ENCODE results near the gene KIAA0930. TPM values are rescaled to one million over a fixed set of nuclear protein-coding genes. Genes with fewer than 3 reads are reported as not detected.
"Not testable (repeated sequence)": the region's sequence is repeated elsewhere in the genome, so short reads cannot be mapped to it uniquely, and the experiment has no call there.

Gene KIAA0930
- total RNA-seq, 4 donors from 2014 or later: 51.6 to 64.9 (median 62.0) TPM

DNA sequence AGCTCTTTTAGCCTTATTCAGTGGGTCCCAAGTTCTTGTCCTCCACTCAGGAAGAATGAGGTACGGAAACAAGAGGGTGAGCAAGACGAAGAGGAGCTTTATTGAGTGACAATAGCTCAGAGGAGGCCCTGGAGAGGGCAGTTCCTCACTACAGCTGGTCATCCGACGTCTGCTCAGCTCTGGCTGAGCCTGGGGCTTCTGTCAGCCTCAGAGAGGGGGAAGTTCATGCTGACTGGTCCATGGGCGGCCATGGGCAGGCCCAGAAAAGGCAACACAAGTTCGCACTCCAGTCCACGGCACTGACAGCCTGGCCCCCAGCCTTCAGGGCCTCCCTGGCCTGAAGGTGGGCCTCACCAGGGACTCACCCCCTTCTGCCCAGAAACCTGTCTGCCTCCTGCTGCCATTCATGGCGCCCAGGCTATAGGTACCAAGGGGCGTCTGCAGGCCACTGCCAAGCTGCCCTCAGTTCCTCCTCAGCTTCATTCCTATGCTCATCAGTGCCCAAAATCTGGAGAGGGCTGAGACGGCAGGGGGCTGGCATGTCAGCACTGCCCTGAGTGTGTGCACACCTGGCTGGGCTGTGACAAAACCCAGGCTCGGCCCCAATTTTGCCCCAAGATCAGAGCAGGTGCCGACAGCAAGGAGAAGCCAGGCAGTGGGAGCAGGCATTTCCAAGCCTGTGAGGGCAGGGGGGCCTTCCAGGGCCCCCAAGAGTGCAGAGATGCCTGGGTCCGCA is 21.7 kb upstream of the KIAA0930 start:
- no peak overlapping the region for H3K27ac ChIP-seq
- TF ChIP-seq POLR2A (IDR thresholded peaks at IDR 0.05): no peak
- TF ChIP-seq, protein P1, sequence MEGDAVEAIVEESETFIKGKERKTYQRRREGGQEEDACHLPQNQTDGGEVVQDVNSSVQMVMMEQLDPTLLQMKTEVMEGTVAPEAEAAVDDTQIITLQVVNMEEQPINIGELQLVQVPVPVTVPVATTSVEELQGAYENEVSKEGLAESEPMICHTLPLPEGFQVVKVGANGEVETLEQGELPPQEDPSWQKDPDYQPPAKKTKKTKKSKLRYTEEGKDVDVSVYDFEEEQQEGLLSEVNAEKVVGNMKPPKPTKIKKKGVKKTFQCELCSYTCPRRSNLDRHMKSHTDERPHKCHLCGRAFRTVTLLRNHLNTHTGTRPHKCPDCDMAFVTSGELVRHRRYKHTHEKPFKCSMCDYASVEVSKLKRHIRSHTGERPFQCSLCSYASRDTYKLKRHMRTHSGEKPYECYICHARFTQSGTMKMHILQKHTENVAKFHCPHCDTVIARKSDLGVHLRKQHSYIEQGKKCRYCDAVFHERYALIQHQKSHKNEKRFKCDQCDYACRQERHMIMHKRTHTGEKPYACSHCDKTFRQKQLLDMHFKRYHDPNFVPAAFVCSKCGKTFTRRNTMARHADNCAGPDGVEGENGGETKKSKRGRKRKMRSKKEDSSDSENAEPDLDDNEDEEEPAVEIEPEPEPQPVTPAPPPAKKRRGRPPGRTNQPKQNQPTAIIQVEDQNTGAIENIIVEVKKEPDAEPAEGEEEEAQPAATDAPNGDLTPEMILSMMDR (IDR thresholded peaks at IDR 0.05): no peak
- no peak for TF ChIP-seq EP300 (IDR thresholded peaks at IDR 0.05)
- no peak for DNase-seq (ENCODE audit: low spot score in 2 of 2)
- 82 to 84% methylated on average over 11 to 12 of the region's 13 CpGs for WGBS, 2 donors
- H3K36me3 ChIP-seq: no peaks in the 10 kb centered on the region
- H3K4me3 ChIP-seq: no peak overlapping the region
- peaks cover 0 to 26% (median 19%) of the 10 kb centered on the region in 4 donors for H3K4me1 ChIP-seq
- H3K9me3 ChIP-seq: no peaks in the 10 kb centered on the region
- no peaks in the 10 kb centered on the region for H3K27me3 ChIP-seq

DNA sequence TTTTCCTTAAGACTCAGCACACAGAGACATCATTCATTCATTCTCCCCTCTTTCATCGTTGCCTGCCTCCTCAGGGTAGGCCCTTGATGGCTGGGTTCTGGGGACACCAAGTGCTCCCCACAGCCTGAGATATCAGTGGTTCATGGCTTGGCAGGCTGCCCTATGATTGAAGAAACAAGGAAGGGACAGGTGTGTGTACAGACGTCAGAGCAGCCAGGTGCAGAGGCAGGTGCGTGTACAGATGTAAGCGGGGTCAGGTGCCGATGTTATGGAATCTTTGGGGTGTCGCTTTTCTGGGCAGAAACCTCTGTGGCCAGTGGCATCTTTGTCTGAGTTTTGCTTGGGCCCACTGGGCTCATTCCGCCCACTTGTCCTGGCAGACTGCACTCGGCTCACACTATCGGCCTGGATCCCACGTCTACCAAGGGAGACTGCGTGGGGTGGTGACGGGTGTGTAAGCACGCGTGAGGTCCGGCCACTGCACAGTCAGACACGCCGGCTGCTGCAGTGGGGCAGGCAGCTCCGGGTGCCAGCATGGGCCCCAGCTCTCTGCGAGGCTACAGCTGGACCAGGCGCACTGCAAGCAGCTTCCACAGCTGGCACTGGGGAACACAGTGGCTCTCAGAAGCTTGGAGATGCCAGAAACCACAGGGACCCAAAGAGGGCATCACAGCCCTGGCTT is 20.9 kb upstream of the KIAA0930 start:
- Histone ChIP-seq H3K4me3 (no peak overlapping the region), H3K36me3 (no peaks in the 10 kb centered on the region), H3K27me3 (no peaks in the 10 kb centered on the region), H3K9me3 (no peaks in the 10 kb centered on the region), H3K4me1 (peaks cover 0 to 26% (median 19%) of the 10 kb centered on the region in 4 donors), H3K27ac (no peak overlapping the region)
- no peak for DNase-seq (ENCODE audit: low spot score in 2 of 2)
- WGBS, 2 donors: 73 to 76% methylated on average over 12 to 20 of the region's 20 CpGs
- no peak for TF ChIP-seq POLR2A (IDR thresholded peaks at IDR 0.05)
- TF ChIP-seq EP300 (IDR thresholded peaks at IDR 0.05): no peak
- TF ChIP-seq, protein P1 (IDR thresholded peaks at IDR 0.05): no peak

DNA sequence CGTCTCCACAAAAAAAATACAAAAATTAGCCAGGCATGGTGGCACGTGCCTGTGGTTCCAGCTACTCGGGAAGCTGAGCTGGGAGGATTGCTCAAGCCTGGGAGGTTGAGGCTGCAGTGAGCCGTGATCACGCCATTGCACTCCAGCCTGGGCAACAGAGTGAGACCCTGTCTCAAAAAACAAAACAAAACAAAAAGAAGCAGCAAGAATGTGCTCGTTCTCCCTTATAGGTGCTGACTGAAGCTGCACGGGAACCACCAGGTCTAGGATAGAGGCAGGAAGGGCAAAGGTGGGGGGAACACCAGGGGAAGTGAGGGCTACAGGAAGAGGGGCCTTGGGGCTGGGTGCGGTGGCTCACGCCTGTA is 19.7 kb upstream of the KIAA0930 start:
- H3K4me1 ChIP-seq: peaks cover 0 to 26% (median 19%) of the 10 kb centered on the region in 4 donors
- H3K4me3 ChIP-seq; H3K27me3 ChIP-seq; H3K36me3 ChIP-seq; DNase-seq (ENCODE audit: low spot score in 2 of 2); H3K27ac ChIP-seq; H3K9me3 ChIP-seq: not testable (repeated sequence)
- WGBS, 2 donors: 84 to 90% methylated on average over 9 of the region's 9 CpGs

DNA sequence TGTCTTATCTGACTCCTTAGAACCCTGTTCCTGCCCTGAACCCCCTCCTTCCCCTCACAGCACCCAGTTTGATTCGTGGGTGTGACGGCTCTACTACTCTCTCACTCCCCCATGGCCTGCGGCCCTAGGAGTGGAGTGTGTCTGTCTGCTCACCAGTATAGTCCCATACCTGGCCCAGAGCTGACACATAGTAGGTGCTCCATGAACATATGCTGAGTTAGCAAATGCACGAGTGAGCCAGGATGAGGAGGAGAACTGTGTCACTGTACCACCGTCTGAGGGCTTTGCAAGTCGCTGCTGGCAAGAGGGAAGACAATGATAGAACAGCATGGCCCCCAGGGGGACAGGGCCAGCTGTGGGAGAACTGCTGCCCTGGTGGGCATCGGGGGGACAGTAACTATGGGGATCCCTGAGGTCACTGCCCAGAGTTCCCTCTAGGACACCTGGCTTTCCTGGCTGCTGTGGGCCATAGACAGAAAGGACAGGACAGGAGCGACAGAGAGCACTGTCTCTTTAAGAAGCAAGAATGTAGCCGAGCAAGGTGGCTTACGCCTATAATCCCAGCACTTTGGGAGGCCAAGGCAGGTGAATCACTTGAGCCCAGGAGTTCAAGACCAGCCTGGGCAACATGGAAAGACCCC is 19.2 kb upstream of the KIAA0930 start:
- Histone ChIP-seq H3K27ac (no peak overlapping the region), H3K27me3 (no peaks in the 10 kb centered on the region), H3K4me3 (no peak overlapping the region), H3K36me3 (no peaks in the 10 kb centered on the region), H3K4me1 (peaks cover 0 to 26% (median 19%) of the 10 kb centered on the region in 4 donors), H3K9me3 (no peaks in the 10 kb centered on the region)
- TF ChIP-seq POLR2A (IDR thresholded peaks at IDR 0.05): no peak
- no peak for DNase-seq (ENCODE audit: low spot score in 2 of 2)
- WGBS, 2 donors: 73 to 75% methylated on average over 10 of the region's 10 CpGs

DNA sequence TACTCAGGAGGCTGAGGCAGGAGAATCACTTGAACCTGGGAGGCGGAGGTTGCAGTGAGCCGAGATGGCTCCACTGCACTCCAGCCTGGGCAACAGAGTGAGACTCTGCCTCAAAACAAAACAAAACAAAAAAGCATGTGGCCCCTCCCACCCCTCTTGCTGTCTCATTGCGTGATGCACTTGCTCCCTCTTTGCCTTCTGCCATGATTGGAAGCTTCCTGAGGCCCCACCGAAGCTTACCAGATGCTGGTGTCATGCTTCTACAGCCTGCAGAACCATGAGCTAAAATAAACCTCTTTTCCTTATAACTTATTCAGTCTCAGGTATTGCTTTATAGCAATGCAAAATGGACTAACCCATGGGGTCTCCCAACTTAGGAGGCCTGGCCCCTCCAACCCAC is 17.2 kb upstream of the KIAA0930 start:
- DNase-seq (ENCODE audit: low spot score in 2 of 2); H3K27ac ChIP-seq; H3K36me3 ChIP-seq; H3K9me3 ChIP-seq; H3K27me3 ChIP-seq; H3K4me3 ChIP-seq: not testable (repeated sequence)
- WGBS, 2 donors: 90 to 96% methylated on average over 4 of the region's 4 CpGs
- H3K4me1 ChIP-seq: peaks cover 0 to 17% (median 8%) of the 10 kb centered on the region in 4 donors

DNA sequence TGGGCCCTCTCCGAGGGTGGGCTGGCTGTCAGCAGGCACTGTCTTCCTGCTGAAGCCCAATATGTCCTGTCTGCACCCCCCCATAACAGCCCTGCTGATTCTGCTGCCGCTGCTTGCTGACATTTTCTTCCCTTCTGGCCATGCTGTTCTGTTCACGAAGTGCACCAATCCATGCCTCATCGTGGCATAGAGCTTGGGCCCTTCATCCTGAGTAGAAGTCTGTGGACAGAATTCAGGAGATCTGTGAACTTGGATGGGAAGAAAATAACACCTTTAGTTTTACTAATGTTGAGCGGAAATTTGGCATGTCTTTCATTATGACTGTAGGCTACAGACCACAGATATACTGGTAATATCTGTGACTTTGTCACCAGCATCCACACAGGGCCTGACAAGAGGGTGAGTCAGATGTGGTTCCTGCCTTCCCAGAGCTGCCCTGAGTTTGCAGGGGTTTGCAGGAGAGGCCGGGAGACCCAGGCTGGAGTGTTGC is 14.1 kb upstream of the KIAA0930 start:
- Histone ChIP-seq H3K36me3 (no peaks in the 10 kb centered on the region), H3K4me1 (no peaks in the 10 kb centered on the region), H3K9me3 (no peaks in the 10 kb centered on the region), H3K27me3 (no peaks in the 10 kb centered on the region), H3K27ac (no peak overlapping the region), H3K4me3 (no peak overlapping the region)
- TF ChIP-seq POLR2A (IDR thresholded peaks at IDR 0.05): no peak
- TF ChIP-seq, protein P1 (IDR thresholded peaks at IDR 0.05): no peak
- no peak for TF ChIP-seq EP300 (IDR thresholded peaks at IDR 0.05)
- WGBS, 2 donors: 69 to 84% methylated on average over 6 of the region's 6 CpGs
- no peak for DNase-seq (ENCODE audit: low spot score in 2 of 2)
